CD14-positive monocyte (primary cell): Measurements from ENCODE around the gene TOPBP1. TPM values are rescaled to one million over a fixed set of nuclear protein-coding genes. Genes with fewer than 3 reads are reported as not detected.

Experiments
- DNase-seq, 3 donors: peaks; one replicate each; pipeline ENCODE4 v3.0.0-alpha.2; 2011 to 2022
- H2AFZ ChIP-seq: 2 replicates; pipeline ENCODE4 v1.6.0; 2012; ENCODE audit warnings: mild to moderate bottlenecking, low read depth, low read length, inconsistent platforms; ENCODE audit not compliant: insufficient read depth, poor library complexity, severe bottlenecking
- H3K27ac ChIP-seq, 2 donors: 1 replicate in 1 of 2; 2 replicates in 1 of 2; pipeline ENCODE4 v1.5.1; 2012 to 2013; ENCODE audit warnings: low read length in 2 of 2, control low read depth in 1 of 2, inconsistent platforms in 1 of 2, low read depth in 1 of 2, mild to moderate bottlenecking in 1 of 2
- H3K27me3 ChIP-seq, 2 donors: one replicate each; pipeline versions ENCODE4 v1.6.0 to v1.6.1; 2011 to 2013; ENCODE audit warnings: low read length in 2 of 2; ENCODE audit not compliant: control insufficient read depth in 2 of 2, insufficient read depth in 2 of 2
- H3K36me3 ChIP-seq, 2 donors: replicated peaks in 1 of 2; 1 replicate in 1 of 2; 2 replicates in 1 of 2; pipeline versions ENCODE4 v1.5.1 to v1.6.1; 2012 to 2013; ENCODE audit warnings: low read length in 2 of 2, control low read depth in 1 of 2, inconsistent platforms in 1 of 2, mild to moderate bottlenecking in 1 of 2; ENCODE audit not compliant: insufficient read depth in 2 of 2, control insufficient read depth in 1 of 2
- H3K4me1 ChIP-seq, 2 donors: 1 replicate in 1 of 2; 2 replicates in 1 of 2; pipeline versions ENCODE4 v1.5.1 to v1.6.1; 2012 to 2013; ENCODE audit warnings: low read length in 2 of 2, control low read depth in 1 of 2, inconsistent platforms in 1 of 2, mild to moderate bottlenecking in 1 of 2, moderate library complexity in 1 of 2; ENCODE audit not compliant: insufficient read depth in 2 of 2, control insufficient read depth in 1 of 2
- H3K4me2 ChIP-seq: replicated peaks from 2 replicates; pipeline ENCODE3; 2012; ENCODE audit warnings: low read length, moderate library complexity, mild to moderate bottlenecking; ENCODE audit not compliant: poor library complexity, severe bottlenecking; ENCODE audit errors: extremely low read depth
- H3K4me3 ChIP-seq, 3 experiments: fragments of 200-600 bp in 1 of 3; sonication (generic) in 1 of 3; replicated peaks in 1 of 3; 1 replicate in 2 of 3; 2 replicates in 1 of 3; pipeline ENCODE4 v1.5.1; 2011 to 2013; ENCODE audit warnings: low read length in 3 of 3, mild to moderate bottlenecking in 3 of 3, control low read depth in 2 of 3, low read depth in 2 of 3, inconsistent platforms in 1 of 3, moderate library complexity in 1 of 3
- H3K79me2 ChIP-seq: 2 replicates; pipeline ENCODE4 v1.6.0; 2012; ENCODE audit warnings: mild to moderate bottlenecking, control low read depth, inconsistent platforms, low read length, moderate library complexity; ENCODE audit not compliant: insufficient read depth
- H3K9ac ChIP-seq: 2 replicates; pipeline ENCODE4 v1.6.0; 2017; ENCODE audit warnings: low read length, mild to moderate bottlenecking; ENCODE audit not compliant: insufficient read depth, poor library complexity, severe bottlenecking
- H3K9me3 ChIP-seq, 2 donors: replicated peaks in 1 of 2; 1 replicate in 1 of 2; 2 replicates in 1 of 2; pipeline versions ENCODE4 v1.5.1 to v1.6.1; 2012 to 2013; ENCODE audit warnings: low read length in 2 of 2, control low read depth in 1 of 2; ENCODE audit not compliant: control insufficient read depth in 1 of 2, insufficient read depth in 1 of 2
- H4K20me1 ChIP-seq: 2 replicates; pipeline ENCODE4 v1.6.0; 2012; ENCODE audit warnings: mild to moderate bottlenecking, low read length, control low read depth, moderate library complexity; ENCODE audit not compliant: insufficient read depth
- H3K27ac Mint-ChIP-seq, 7 donors: one replicate each; pipeline ENCODE4 v1.8.0; 2020; ENCODE audit warnings: mild to moderate bottlenecking in 7 of 7, mixed read lengths in 7 of 7, moderate library complexity in 6 of 7, inconsistent platforms in 2 of 7
- H3K27me3 Mint-ChIP-seq, 3 donors: one replicate each; pipeline ENCODE4 v1.8.0; 2021 to 2022; ENCODE audit warnings: low read depth in 3 of 3, mild to moderate bottlenecking in 3 of 3, mixed read lengths in 3 of 3, moderate library complexity in 3 of 3, inconsistent platforms in 1 of 3
- H3K36me3 Mint-ChIP-seq, 2 donors: one replicate each; pipeline ENCODE4 v1.8.0; 2020; ENCODE audit warnings: mixed read lengths in 2 of 2, inconsistent platforms in 1 of 2, mild to moderate bottlenecking in 1 of 2
- H3K4me1 Mint-ChIP-seq: one replicate; pipeline ENCODE4 v1.8.0; 2020; ENCODE audit warnings: mild to moderate bottlenecking, mixed read lengths
- H3K4me3 Mint-ChIP-seq, 2 donors: one replicate each; pipeline ENCODE4 v1.8.0; 2020; ENCODE audit warnings: mild to moderate bottlenecking in 2 of 2, mixed read lengths in 2 of 2, moderate library complexity in 1 of 2
- H3K9me3 Mint-ChIP-seq, 7 donors: one replicate each; pipeline ENCODE4 v1.8.0; 2020 to 2022; ENCODE audit warnings: mixed read lengths in 7 of 7, mild to moderate bottlenecking in 6 of 7, moderate library complexity in 6 of 7, inconsistent platforms in 2 of 7
- CTCF ChIP-seq: fragments of 200-600 bp; IDR thresholded peaks from one replicate; pipeline ENCODE4 v1.8.0; 2022; ENCODE audit warnings: antibody characterized with exemption, mild to moderate bottlenecking
- WGBS: methylation state at CpG from one replicate; pipeline ENCODE4 v1.1.5; 2013; ENCODE audit warnings: missing lambda C conversion rate; ENCODE audit not compliant: insufficient coverage; 5-methylcytosine and 5-hydroxymethylcytosine counted together
- intact Hi-C, 2 donors: fragments of 100-400 bp; cut with micrococcal nuclease; formaldehyde crosslinking; loops; one replicate each; pipeline versions ENCODE4 v1.15.0 to v1.15.1; 2023
- polyA plus RNA-seq, 3 donors: library from polyadenylated mRNA; depleted of rRNA in 1 of 3; unstranded in 2 of 3; stranded (reverse) in 1 of 3; fragments of 300-500 nt in 2 of 3; fragments of >200 nt in 1 of 3; fragmentation: Illumina TruSeq in 2 of 3; gene quantifications; 1 replicate in 2 of 3; 2 replicates in 1 of 3; pipeline ENCODE4 v1.2.3, GENCODE V29; 2012 to 2021

Gene TOPBP1
- polyA plus RNA-seq, 3 donors, result 4.9 to 24.3 (median 7.0) TPM

GRCh38 chr3:133649486-133650068, 12.2 kb downstream of the TOPBP1 start:
- H3K9me3 Mint-ChIP-seq, result no peaks in the 10 kb centered on the region
- Histone ChIP-seq H3K9me3 (no peaks in the 10 kb centered on the region), H3K9ac (no peak overlapping the region), H2AFZ (no peak overlapping the region), H3K4me2 (no peak overlapping the region), H3K27ac (no peak overlapping the region), H3K4me1 (no peaks in the 10 kb centered on the region), H3K4me3 (no peak overlapping the region), H3K27me3 (no peaks in the 10 kb centered on the region), H4K20me1 (no peaks in the 10 kb centered on the region), H3K79me2 (no peaks in the 10 kb centered on the region), H3K36me3 (peaks cover 82 to 94% of the 10 kb centered on the region in 2 donors)
- peaks cover 63 to 76% of the 10 kb centered on the region in 2 donors for H3K36me3 Mint-ChIP-seq
- H3K27ac Mint-ChIP-seq, result no peak overlapping the region
- no peak for TF ChIP-seq CTCF
- no peaks in the 10 kb centered on the region for H3K4me1 Mint-ChIP-seq
- H3K27me3 Mint-ChIP-seq, result peaks cover 0 to 2% (median 0%) of the 10 kb centered on the region in 3 donors
- H3K4me3 Mint-ChIP-seq, result no peak overlapping the region
- no CpG with 5 or more reads among the region's 4 CpGs for WGBS
- DNase-seq, result no peak
- intact Hi-C loops, result no loop called here

- H3K9me3 Mint-ChIP-seq, result peaks cover 0 to 3% (median 0%) of the 10 kb centered on the region in 7 donors
- no peaks in the 10 kb centered on the region for H3K4me1 Mint-ChIP-seq
- no peak for DNase-seq
- no peak overlapping the region for H3K27ac Mint-ChIP-seq
- H3K4me1 ChIP-seq, result no peaks in the 10 kb centered on the region
- H3K9ac ChIP-seq, result no peak overlapping the region
- intact Hi-C loops, result no loop called here
- peaks cover 85 to 97% of the 10 kb centered on the region in 2 donors for H3K36me3 ChIP-seq
- H3K36me3 Mint-ChIP-seq, result peaks cover 72 to 82% of the 10 kb centered on the region in 2 donors
- H3K4me3 Mint-ChIP-seq, result no peak overlapping the region
- H3K27me3 Mint-ChIP-seq, result peaks cover 0 to 2% (median 0%) of the 10 kb centered on the region in 3 donors
- H3K79me2 ChIP-seq, result no peaks in the 10 kb centered on the region
- no peak overlapping the region for H3K4me2 ChIP-seq
- no peaks in the 10 kb centered on the region for H4K20me1 ChIP-seq
- no peaks in the 10 kb centered on the region for H3K27me3 ChIP-seq
- no CpG with 5 or more reads among the region's 1 CpG for WGBS
- no peak overlapping the region for H3K27ac ChIP-seq
- no peak overlapping the region for H3K4me3 ChIP-seq
- H2AFZ ChIP-seq, result no peak overlapping the region
- H3K9me3 ChIP-seq, result no peaks in the 10 kb centered on the region
- TF ChIP-seq CTCF, result no peak
Measured at GRCh38 chr3:133644768-133645167, 17.0 kb downstream of the TOPBP1 start.
